ENCODE results near the gene MCTP1. TPM values are rescaled to one million over a fixed set of nuclear protein-coding genes. Genes with fewer than 3 reads are reported as not detected.

Gene MCTP1
- polyA plus RNA-seq, 3 donors = 34.4 to 72.9 (median 55.5) TPM

DNA sequence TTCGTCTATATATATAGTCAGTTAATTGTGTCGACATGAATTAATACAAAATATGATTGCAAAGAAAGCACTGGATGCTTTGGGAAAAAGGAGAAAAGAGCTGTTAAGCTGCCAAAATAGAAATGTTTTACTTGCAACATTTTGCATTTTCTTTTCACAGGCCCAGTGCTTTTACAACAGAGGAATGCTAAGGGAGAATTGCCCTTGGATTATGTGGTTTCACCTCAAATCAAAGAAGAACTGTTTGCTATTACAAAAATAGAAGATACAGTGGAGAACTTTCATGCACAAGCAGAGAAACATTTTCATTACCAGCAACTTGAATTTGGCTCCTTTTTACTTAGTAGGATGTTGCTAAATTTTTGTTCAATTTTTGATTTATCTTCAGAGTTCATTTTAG, 590.2 kb downstream of the MCTP1 start:
- intact Hi-C loops (cut with micrococcal nuclease) = no loop called here
- H3K27me3 Mint-ChIP-seq (ENCODE audit: low read depth in 3 of 3) = no peaks in the 10 kb centered on the region
- Histone ChIP-seq H3K36me3 (replicated peaks in 1 of 2; ENCODE audit: control insufficient read depth in 1 of 2, insufficient read depth in 2 of 2, low read length in 2 of 2) (peaks cover 17 to 39% of the 10 kb centered on the region in 2 donors), H3K9ac (ENCODE audit: insufficient read depth, low read length, poor library complexity, severe bottlenecking) (no peak overlapping the region), H3K4me3 (replicated peaks in 1 of 3; ENCODE audit: low read depth in 2 of 3, low read length in 3 of 3) (no peak overlapping the region), H3K4me2 (replicated peaks; ENCODE audit: extremely low read depth, low read length, poor library complexity, severe bottlenecking) (no peak overlapping the region), H3K79me2 (ENCODE audit: insufficient read depth, low read length) (no peaks in the 10 kb centered on the region), H3K9me3 (replicated peaks in 1 of 2; ENCODE audit: control insufficient read depth in 1 of 2, insufficient read depth in 1 of 2, low read length in 2 of 2) (no peaks in the 10 kb centered on the region), H3K4me1 (ENCODE audit: control insufficient read depth in 1 of 2, insufficient read depth in 2 of 2, low read length in 2 of 2) (no peaks in the 10 kb centered on the region), H3K27ac (ENCODE audit: low read depth in 1 of 2, low read length in 2 of 2) (no peak overlapping the region), H3K27me3 (ENCODE audit: control insufficient read depth in 2 of 2, insufficient read depth in 2 of 2, low read length in 2 of 2) (no peaks in the 10 kb centered on the region), H4K20me1 (ENCODE audit: insufficient read depth, low read length) (no peaks in the 10 kb centered on the region), H2AFZ (ENCODE audit: insufficient read depth, low read depth, low read length, poor library complexity, severe bottlenecking) (no peak overlapping the region)
- H3K4me1 Mint-ChIP-seq = peaks cover 3% of the 10 kb centered on the region
- no peak overlapping the region for H3K4me3 Mint-ChIP-seq
- TF ChIP-seq, protein P1, sequence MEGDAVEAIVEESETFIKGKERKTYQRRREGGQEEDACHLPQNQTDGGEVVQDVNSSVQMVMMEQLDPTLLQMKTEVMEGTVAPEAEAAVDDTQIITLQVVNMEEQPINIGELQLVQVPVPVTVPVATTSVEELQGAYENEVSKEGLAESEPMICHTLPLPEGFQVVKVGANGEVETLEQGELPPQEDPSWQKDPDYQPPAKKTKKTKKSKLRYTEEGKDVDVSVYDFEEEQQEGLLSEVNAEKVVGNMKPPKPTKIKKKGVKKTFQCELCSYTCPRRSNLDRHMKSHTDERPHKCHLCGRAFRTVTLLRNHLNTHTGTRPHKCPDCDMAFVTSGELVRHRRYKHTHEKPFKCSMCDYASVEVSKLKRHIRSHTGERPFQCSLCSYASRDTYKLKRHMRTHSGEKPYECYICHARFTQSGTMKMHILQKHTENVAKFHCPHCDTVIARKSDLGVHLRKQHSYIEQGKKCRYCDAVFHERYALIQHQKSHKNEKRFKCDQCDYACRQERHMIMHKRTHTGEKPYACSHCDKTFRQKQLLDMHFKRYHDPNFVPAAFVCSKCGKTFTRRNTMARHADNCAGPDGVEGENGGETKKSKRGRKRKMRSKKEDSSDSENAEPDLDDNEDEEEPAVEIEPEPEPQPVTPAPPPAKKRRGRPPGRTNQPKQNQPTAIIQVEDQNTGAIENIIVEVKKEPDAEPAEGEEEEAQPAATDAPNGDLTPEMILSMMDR (IDR thresholded peaks at IDR 0.05) = no peak
- H3K27ac Mint-ChIP-seq = no peak overlapping the region
- DNase-seq = no peak
- no peaks in the 10 kb centered on the region for H3K9me3 Mint-ChIP-seq
- H3K36me3 Mint-ChIP-seq = peaks cover 18% of the 10 kb centered on the region in 2 donors
- WGBS (ENCODE audit: insufficient coverage) = no CpG with 5 or more reads among the region's 2 CpGs

DNA sequence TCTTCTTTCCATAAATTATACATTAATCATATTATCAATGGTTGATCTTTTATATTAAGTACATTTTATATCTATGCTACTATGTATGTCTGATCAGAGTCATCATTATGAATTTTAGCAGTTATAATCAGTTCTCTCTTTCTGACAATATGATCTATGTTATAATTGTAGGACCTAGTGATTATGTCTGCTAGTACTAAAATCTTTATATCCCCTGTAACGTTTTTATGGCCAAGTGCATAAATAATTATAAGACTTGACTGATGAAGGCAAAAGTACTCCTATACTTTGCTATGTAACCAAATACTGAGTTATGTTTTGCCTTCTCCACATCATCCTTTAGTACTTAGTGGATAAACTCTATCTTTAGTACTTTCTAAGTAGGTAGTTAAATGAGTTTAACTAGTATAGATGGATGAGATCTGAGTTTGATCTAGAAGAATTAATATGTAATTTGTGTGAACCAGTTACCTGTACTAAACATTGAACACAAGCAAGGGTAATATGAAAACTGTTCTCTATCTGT, 591.0 kb downstream of the MCTP1 start:
- H3K4me1 ChIP-seq (ENCODE audit: control insufficient read depth in 1 of 2, insufficient read depth in 2 of 2, low read length in 2 of 2) = no peaks in the 10 kb centered on the region
- no peak overlapping the region for H3K4me2 ChIP-seq (replicated peaks; ENCODE audit: extremely low read depth, low read length, poor library complexity, severe bottlenecking)
- TF ChIP-seq, protein P1 (IDR thresholded peaks at IDR 0.05) = no peak
- no peak overlapping the region for H3K9ac ChIP-seq (ENCODE audit: insufficient read depth, low read length, poor library complexity, severe bottlenecking)
- no peak overlapping the region for H3K27ac ChIP-seq (ENCODE audit: low read depth in 1 of 2, low read length in 2 of 2)
- Mint-ChIP-seq H3K9me3 (no peaks in the 10 kb centered on the region), H3K4me3 (no peak overlapping the region), H3K27me3 (ENCODE audit: low read depth in 3 of 3) (no peaks in the 10 kb centered on the region), H3K27ac (no peak overlapping the region), H3K4me1 (peaks cover 3% of the 10 kb centered on the region), H3K36me3 (peaks cover 23 to 26% of the 10 kb centered on the region in 2 donors)
- no peaks in the 10 kb centered on the region for H3K79me2 ChIP-seq (ENCODE audit: insufficient read depth, low read length)
- no CpG with 5 or more reads among the region's 1 CpG for WGBS (ENCODE audit: insufficient coverage)
- peaks cover 24 to 46% of the 10 kb centered on the region in 2 donors for H3K36me3 ChIP-seq (replicated peaks in 1 of 2; ENCODE audit: control insufficient read depth in 1 of 2, insufficient read depth in 2 of 2, low read length in 2 of 2)
- no peak overlapping the region for H3K4me3 ChIP-seq (replicated peaks in 1 of 3; ENCODE audit: low read depth in 2 of 3, low read length in 3 of 3)
- intact Hi-C loops (cut with micrococcal nuclease) = no loop called here
- H3K27me3 ChIP-seq (ENCODE audit: control insufficient read depth in 2 of 2, insufficient read depth in 2 of 2, low read length in 2 of 2) = no peaks in the 10 kb centered on the region
- H4K20me1 ChIP-seq (ENCODE audit: insufficient read depth, low read length) = no peaks in the 10 kb centered on the region
- DNase-seq = no peak
- no peaks in the 10 kb centered on the region for H3K9me3 ChIP-seq (replicated peaks in 1 of 2; ENCODE audit: control insufficient read depth in 1 of 2, insufficient read depth in 1 of 2, low read length in 2 of 2)
- no peak overlapping the region for H2AFZ ChIP-seq (ENCODE audit: insufficient read depth, low read depth, low read length, poor library complexity, severe bottlenecking)
